Liver (tissue), 9 donors: ENCODE measurements around the gene LDB3. TPM values are rescaled to one million over a fixed set of nuclear protein-coding genes. Genes with fewer than 3 reads are reported as not detected.

Experiments
- DNase-seq: peaks from one replicate; pipeline ENCODE4 v3.0.0-alpha.2; 2017; ENCODE audit warnings: low spot score
- H3K27ac ChIP-seq, 2 donors: one replicate each; pipeline ENCODE4 v1.7.0; 2013; ENCODE audit warnings: inconsistent platforms in 2 of 2, low read length in 2 of 2, control low read depth in 1 of 2, low read depth in 1 of 2, mild to moderate bottlenecking in 1 of 2
- H3K27me3 ChIP-seq, 4 donors: one replicate each; pipeline versions ENCODE4 v1.6.1 to v1.7.0; 2013; ENCODE audit warnings: low read length in 3 of 4, inconsistent platforms in 1 of 4, mild to moderate bottlenecking in 1 of 4, moderate library complexity in 1 of 4; ENCODE audit not compliant: control insufficient read depth in 4 of 4, insufficient read depth in 4 of 4
- H3K36me3 ChIP-seq, 4 donors: one replicate each; pipeline versions ENCODE4 v1.6.1 to v1.7.0; 2013; ENCODE audit warnings: low read length in 3 of 4, mild to moderate bottlenecking in 3 of 4, low read depth in 1 of 4, moderate library complexity in 1 of 4; ENCODE audit not compliant: control insufficient read depth in 4 of 4, insufficient read depth in 3 of 4
- H3K4me1 ChIP-seq, 4 donors: one replicate each; pipeline versions ENCODE4 v1.6.1 to v1.7.0; 2013; ENCODE audit warnings: low read length in 3 of 4, mild to moderate bottlenecking in 3 of 4, moderate library complexity in 1 of 4; ENCODE audit not compliant: control insufficient read depth in 4 of 4, insufficient read depth in 4 of 4
- H3K4me3 ChIP-seq, 3 donors: one replicate each; pipeline versions ENCODE4 v1.6.1 to v1.7.0; 2013; ENCODE audit warnings: low read length in 3 of 3, control low read depth in 1 of 3, low read depth in 1 of 3, mild to moderate bottlenecking in 1 of 3
- H3K9ac ChIP-seq, 2 donors: one replicate each; pipeline ENCODE4 v1.7.0; 2013; ENCODE audit warnings: low read length in 2 of 2, mild to moderate bottlenecking in 2 of 2, moderate library complexity in 2 of 2, control low read depth in 1 of 2, low read depth in 1 of 2
- H3K9me3 ChIP-seq, 4 donors: one replicate each; pipeline versions ENCODE4 v1.6.1 to v1.7.0; 2013; ENCODE audit warnings: low read length in 3 of 4; ENCODE audit not compliant: control insufficient read depth in 4 of 4
- ATF3 ChIP-seq: IDR thresholded peaks from 2 replicates; pipeline ENCODE4 v1.6.1; 2016; ENCODE audit warnings: antibody characterized with exemption
- CTCF ChIP-seq: fragments of 150-350 bp; IDR thresholded peaks from 2 replicates; pipeline ENCODE4 v1.5.1; 2017; ENCODE audit warnings: improper control_type of control experiment, low read depth, low read length; ENCODE audit not compliant: missing input control
- EGR1 ChIP-seq, 2 donors: IDR thresholded peaks; 2 replicates each; pipeline ENCODE4 v1.6.1; 2016 to 2018; ENCODE audit warnings: antibody characterized with exemption in 2 of 2, low read depth in 2 of 2
- FOXA1 ChIP-seq: IDR thresholded peaks from 2 replicates; pipeline ENCODE4 v1.6.1; 2016; ENCODE audit warnings: antibody characterized with exemption
- FOXA2 ChIP-seq: IDR thresholded peaks from 2 replicates; pipeline ENCODE4 v1.6.1; 2016; ENCODE audit warnings: antibody characterized with exemption
- GABPA ChIP-seq, 2 donors: IDR thresholded peaks in 1 of 2; conservative IDR thresholded peaks in 1 of 2; 2 replicates each; pipeline ENCODE4 v1.6.1; 2016; ENCODE audit warnings: antibody characterized with exemption in 2 of 2, mild to moderate bottlenecking in 1 of 2, moderate library complexity in 1 of 2
- HNF4A ChIP-seq, 2 donors: conservative IDR thresholded peaks; 2 replicates each; pipeline ENCODE4 v1.6.1; 2016; ENCODE audit warnings: antibody characterized with exemption in 2 of 2, mild to moderate bottlenecking in 2 of 2
- HNF4G ChIP-seq: IDR thresholded peaks from 2 replicates; pipeline ENCODE4 v1.6.1; 2016; ENCODE audit warnings: antibody characterized with exemption
- JUND ChIP-seq, 2 donors: IDR thresholded peaks; 2 replicates each; pipeline ENCODE4 v1.6.1; 2016; ENCODE audit warnings: antibody characterized with exemption in 2 of 2
- MAX ChIP-seq: IDR thresholded peaks from 2 replicates; pipeline ENCODE4 v1.6.1; 2016; ENCODE audit warnings: antibody characterized with exemption
- NR2F2 ChIP-seq: IDR thresholded peaks from 2 replicates; pipeline ENCODE4 v1.6.1; 2016; ENCODE audit warnings: antibody characterized with exemption
- RAD21 ChIP-seq, 2 donors: IDR thresholded peaks; 2 replicates each; pipeline ENCODE4 v1.6.1; 2016; ENCODE audit warnings: antibody characterized with exemption in 2 of 2, mild to moderate bottlenecking in 2 of 2
- REST ChIP-seq: IDR thresholded peaks from 2 replicates; pipeline ENCODE4 v1.6.1; 2016; ENCODE audit warnings: antibody characterized with exemption, mild to moderate bottlenecking
- RXRA ChIP-seq, 2 donors: IDR thresholded peaks; 2 replicates each; pipeline ENCODE4 v1.6.1; 2017 to 2018; ENCODE audit warnings: antibody characterized with exemption in 2 of 2, mild to moderate bottlenecking in 1 of 2
- SP1 ChIP-seq: IDR thresholded peaks from 2 replicates; pipeline ENCODE4 v1.6.1; 2018; ENCODE audit warnings: antibody characterized with exemption, mild to moderate bottlenecking
- TAF1 ChIP-seq: conservative IDR thresholded peaks from 2 replicates; pipeline ENCODE4 v1.6.1; 2016; ENCODE audit warnings: antibody characterized with exemption, mild to moderate bottlenecking
- YY1 ChIP-seq: IDR thresholded peaks from 2 replicates; pipeline ENCODE4 v1.6.1; 2016; ENCODE audit warnings: antibody characterized with exemption, mild to moderate bottlenecking
- ZBTB33 ChIP-seq: IDR thresholded peaks from 2 replicates; pipeline ENCODE4 v1.6.1; 2016; ENCODE audit warnings: antibody characterized with exemption
- WGBS: extraction: QIAGEN DNeasy Blood & Tissue Kit; methylation state at CpG from one replicate; pipeline ENCODE4 v1.1.7; 2013; 5-methylcytosine and 5-hydroxymethylcytosine counted together
- polyA plus RNA-seq, 2 donors: library from polyadenylated mRNA; stranded (reverse) in 1 of 2; unstranded in 1 of 2; fragments of 200-250 nt in 1 of 2; fragments of >200 nt in 1 of 2; fragmentation: Nextera tagmentation in 1 of 2; extraction: Ambion mirVana in 1 of 2; gene quantifications; one replicate each; pipeline versions ENCODE4 v1.2.1 to v1.2.3, GENCODE V29; 2013 to 2015
- total RNA-seq, 2 donors: library from RNA; depleted of rRNA; stranded (reverse); fragments of >200 nt; gene quantifications; one replicate each; pipeline ENCODE4 v1.2.3, GENCODE V29; 2014
- donor health status: healthy.
- donor health status: healthy.
- donor health status: healthy.
- donor health status: healthy.
- donor health status: healthy.

Gene LDB3
- total and polyA plus RNA-seq, 4 donors: 0.09 to 0.42 (median 0.15) TPM; not detected in 1

- Histone ChIP-seq H3K4me3 (no peak overlapping the region), H3K9me3 (no peaks in the 10 kb centered on the region), H3K4me1 (peaks cover 0 to 12% (median 6%) of the 10 kb centered on the region in 4 donors), H3K27me3 (peaks cover 0 to 2% (median 0%) of the 10 kb centered on the region in 4 donors), H3K9ac (no peak overlapping the region), H3K36me3 (no peaks in the 10 kb centered on the region), H3K27ac (no peak overlapping the region)
- TF ChIP-seq RXRA (IDR thresholded peaks at IDR 0.05): no peak
- TF ChIP-seq REST: no peak
- TF ChIP-seq SP1: no peak
- no peak for TF ChIP-seq NR2F2
- TF ChIP-seq ZBTB33: no peak
- TF ChIP-seq CTCF: no peak
- TF ChIP-seq FOXA1: no peak
- TF ChIP-seq TAF1: no peak
- TF ChIP-seq EGR1 (IDR thresholded peaks at IDR 0.05; ENCODE audit: low read depth in 2 of 2): no peak
- no peak for TF ChIP-seq YY1
- TF ChIP-seq FOXA2: no peak
- no peak for TF ChIP-seq HNF4A (conservative IDR thresholded peaks at IDR 0.05)
- no peak for TF ChIP-seq GABPA (IDR thresholded peaks at IDR 0.05 in 1 of 2, conservative IDR thresholded peaks at IDR 0.05 in 1 of 2)
- TF ChIP-seq RAD21 (IDR thresholded peaks at IDR 0.05): no peak
- no peak for TF ChIP-seq JUND (IDR thresholded peaks at IDR 0.05)
- TF ChIP-seq MAX: no peak
- TF ChIP-seq HNF4G: no peak
- TF ChIP-seq ATF3: no peak
- 48% methylated on average over 2 of the region's 2 CpGs for WGBS
- no peak for DNase-seq
These were observed 38.2 kb upstream of the LDB3 start for GRCh38 chr10:86630079-86630478.
